Natural killer cell treated with Interleukin-12 subunit alpha and Interleukin-12 subunit beta and Interleukin-15 and Interleukin-18, amount 100 ng/mL, for 72 hours (primary cell): ENCODE data around the gene LCMT2. TPM values are rescaled to one million over a fixed set of nuclear protein-coding genes. Genes with fewer than 3 reads are reported as not detected.
"Not testable (repeated sequence)": the region's sequence is repeated elsewhere in the genome, so short reads cannot be mapped to it uniquely, and the experiment has no call there.

ENCODE experiments used
- ATAC-seq, 2 donors: fragments of 150-1000 bp; cut with Tn5 transposase in 1 of 2; sonication (Bioruptor Pico), chemical (Tn5 transposase) in 1 of 2; 2 replicates each; pipeline ENCODE4 v1.10.0; 2021
- DNase-seq: peaks from one replicate; pipeline ENCODE4 v3.0.0; 2022; ENCODE audit warnings: low spot score
- H3K27ac Mint-ChIP-seq, 2 donors: 1 replicate in 1 of 2; 2 replicates in 1 of 2; pipeline ENCODE4 v1.8.0; 2022; ENCODE audit warnings: mixed read lengths in 2 of 2, mild to moderate bottlenecking in 1 of 2, moderate library complexity in 1 of 2
- H3K27me3 Mint-ChIP-seq, 2 donors: 1 replicate in 1 of 2; 2 replicates in 1 of 2; pipeline ENCODE4 v1.8.0; 2022; ENCODE audit warnings: mixed read lengths in 2 of 2
- H3K36me3 Mint-ChIP-seq: one replicate; pipeline ENCODE4 v1.8.0; 2022; ENCODE audit warnings: mixed read lengths
- H3K4me1 Mint-ChIP-seq, 2 donors: 1 replicate in 1 of 2; 2 replicates in 1 of 2; pipeline ENCODE4 v1.8.0; 2022; ENCODE audit warnings: low read depth in 2 of 2, mixed read lengths in 2 of 2, mild to moderate bottlenecking in 1 of 2
- H3K4me3 Mint-ChIP-seq: one replicate; pipeline ENCODE4 v1.8.0; 2022; ENCODE audit warnings: mixed read lengths
- H3K9me3 Mint-ChIP-seq: 2 replicates; pipeline ENCODE4 v1.8.0; 2022; ENCODE audit warnings: mixed read lengths
- total RNA-seq, 2 donors: library from RNA; stranded (reverse); gene quantifications; one replicate each; pipeline ENCODE4 v1.2.3, GENCODE V29; 2022

Gene LCMT2
- total RNA-seq, 2 donors from 2014 or later, result 11.8 to 12.6 TPM

DNA sequence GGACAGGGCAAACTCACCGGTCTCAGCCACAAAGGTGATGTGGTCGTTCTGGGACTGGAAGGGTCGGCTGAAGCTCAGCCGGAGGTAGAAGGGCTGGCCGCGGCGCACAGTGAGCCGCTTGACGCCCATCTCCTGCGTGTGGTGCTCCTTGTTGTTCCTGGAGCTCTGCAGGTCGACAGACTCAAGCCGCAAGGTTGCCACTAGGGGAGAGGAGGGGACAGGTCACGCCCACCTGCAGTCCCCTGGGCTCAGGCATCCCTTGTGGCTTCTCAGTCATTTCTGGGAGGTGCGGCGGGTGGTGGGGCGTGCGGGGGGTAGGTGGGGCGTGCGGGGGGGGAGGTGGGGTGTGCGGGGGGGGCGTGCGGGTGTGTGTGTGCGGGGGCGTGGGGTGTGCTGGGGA is 36.9 kb downstream of the LCMT2 start:
- DNase-seq (no peak), ATAC-seq (no peak)
- H3K4me1 Mint-ChIP-seq, result peaks cover 0 to 3% of the 10 kb centered on the region in 2 donors
- no peak overlapping the region for H3K27ac Mint-ChIP-seq
- H3K9me3 Mint-ChIP-seq, result no peaks in the 10 kb centered on the region
- no peak overlapping the region for H3K4me3 Mint-ChIP-seq
- no peaks in the 10 kb centered on the region for H3K36me3 Mint-ChIP-seq
- H3K27me3 Mint-ChIP-seq, result peaks cover 27 to 48% of the 10 kb centered on the region in 2 donors

DNA sequence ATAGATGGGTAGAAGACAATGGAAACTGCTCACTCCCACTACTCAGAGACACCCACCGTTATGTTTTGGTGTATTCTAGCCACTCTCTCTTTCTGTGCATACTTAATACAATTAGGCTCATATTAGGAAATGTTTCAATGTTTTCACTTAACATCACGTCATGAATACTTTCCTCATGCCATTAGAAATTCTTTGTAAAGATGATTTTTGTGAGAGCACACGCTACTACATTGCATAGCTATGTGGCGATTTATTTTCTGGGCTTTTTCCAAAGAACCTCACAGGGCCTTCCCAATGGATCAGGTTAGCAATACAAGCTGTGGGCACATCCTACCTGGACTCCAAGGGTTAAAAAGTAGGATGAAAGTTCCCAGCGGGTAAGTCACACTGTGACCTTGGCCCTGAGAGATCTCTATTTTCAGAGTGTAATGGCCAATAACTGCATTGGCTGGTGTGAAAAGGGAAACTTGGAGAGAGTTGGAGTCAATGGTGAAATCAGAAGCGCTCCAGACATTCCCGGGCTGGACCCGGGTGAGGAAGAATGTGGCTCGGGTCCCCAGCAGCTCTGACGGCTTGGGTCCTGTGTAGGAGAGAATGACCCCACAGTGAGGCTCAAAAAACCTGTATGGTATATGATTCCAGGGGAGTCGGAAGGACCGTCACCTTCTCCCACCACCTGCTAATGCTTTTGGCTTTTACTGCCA is 37.8 kb downstream of the LCMT2 start:
- Mint-ChIP-seq H3K4me3 (no peak overlapping the region), H3K36me3 (no peaks in the 10 kb centered on the region), H3K4me1 (peaks cover 0 to 3% of the 10 kb centered on the region in 2 donors), H3K27me3 (peaks cover 31 to 51% of the 10 kb centered on the region in 2 donors), H3K27ac (no peak overlapping the region), H3K9me3 (no peaks in the 10 kb centered on the region)
- DNase-seq (no peak), ATAC-seq (no peak)

DNA sequence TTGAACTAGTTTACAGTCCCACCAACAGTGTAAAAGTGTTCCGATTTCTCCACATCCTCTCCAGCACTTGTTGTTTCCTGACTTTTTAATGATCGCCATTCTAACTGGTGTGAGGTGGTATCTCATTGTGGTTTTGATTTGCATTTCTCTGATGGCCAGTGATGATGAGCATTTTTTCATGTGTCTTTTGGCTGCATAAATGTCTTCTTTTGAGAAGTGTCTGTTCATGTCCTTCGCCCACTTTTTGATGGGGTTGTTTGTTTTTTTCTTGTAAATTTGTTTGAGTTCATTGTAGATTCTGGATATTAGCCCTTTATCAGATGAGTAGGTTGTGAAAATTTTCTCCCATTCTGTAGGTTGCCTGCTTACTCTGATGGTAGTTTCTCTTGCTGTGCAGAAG is 40.7 kb downstream of the LCMT2 start:
- H3K27ac Mint-ChIP-seq, H3K36me3 Mint-ChIP-seq, H3K9me3 Mint-ChIP-seq, ATAC-seq, DNase-seq, H3K4me3 Mint-ChIP-seq, H3K4me1 Mint-ChIP-seq: not testable (repeated sequence)
- H3K27me3 Mint-ChIP-seq, result peaks cover 17 to 34% of the 10 kb centered on the region in 2 donors

DNA sequence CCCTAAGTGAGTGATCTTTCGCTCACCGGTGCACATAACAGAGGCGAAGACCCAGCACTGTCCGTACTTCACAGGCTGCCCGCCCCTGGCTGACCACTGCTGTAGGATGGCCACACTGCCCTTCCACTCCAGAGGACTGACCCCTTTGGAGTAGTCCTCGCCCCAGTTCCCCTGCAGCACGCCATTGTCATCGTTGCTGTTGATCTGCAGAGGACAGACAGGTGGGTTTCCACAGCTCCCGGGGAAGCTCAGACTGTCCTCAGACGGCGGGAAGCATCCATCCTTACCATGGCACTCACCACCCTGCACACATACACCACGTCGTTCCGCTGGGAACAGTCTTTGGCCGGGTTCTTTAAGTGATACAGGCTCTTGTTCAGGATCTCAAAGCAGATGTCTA is 43.1 kb downstream of the LCMT2 start:
- Mint-ChIP-seq H3K4me1 (peaks cover 5 to 7% of the 10 kb centered on the region in 2 donors), H3K27ac (no peak overlapping the region), H3K36me3 (no peaks in the 10 kb centered on the region), H3K4me3 (no peak overlapping the region), H3K9me3 (no peaks in the 10 kb centered on the region), H3K27me3 (peaks cover 14 to 18% of the 10 kb centered on the region in 2 donors)
- ATAC-seq, result peak in 1 of 2 donors; percentile 44
- DNase-seq, result no peak

DNA sequence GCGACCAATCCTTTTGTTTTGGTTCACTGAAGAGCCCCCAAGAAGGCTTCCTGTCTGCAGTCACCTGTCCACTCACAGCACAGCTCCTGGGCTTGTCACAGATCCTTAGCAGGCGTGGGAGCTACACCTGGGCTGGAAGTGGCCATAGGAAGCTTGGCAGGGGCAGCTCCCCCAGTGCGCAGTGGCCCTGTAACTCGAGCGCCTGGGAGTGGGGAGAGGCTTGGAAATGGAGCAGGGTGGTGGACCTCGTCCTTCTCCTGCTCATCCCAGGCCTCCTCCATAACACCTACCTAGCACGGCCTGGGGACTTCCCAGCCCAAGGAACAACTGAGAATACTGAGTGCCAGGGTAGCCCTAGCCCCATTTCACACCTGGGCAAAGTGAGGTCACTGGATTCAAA is 44.3 kb downstream of the LCMT2 start:
- no peaks in the 10 kb centered on the region for H3K9me3 Mint-ChIP-seq
- no peak overlapping the region for H3K4me3 Mint-ChIP-seq
- H3K27ac Mint-ChIP-seq, result no peak overlapping the region
- H3K27me3 Mint-ChIP-seq, result peaks cover 10 to 11% of the 10 kb centered on the region in 2 donors
- H3K36me3 Mint-ChIP-seq, result no peaks in the 10 kb centered on the region
- DNase-seq (no peak), ATAC-seq (peak in 1 of 2 donors; percentile 29)
- H3K4me1 Mint-ChIP-seq, result peaks cover 5 to 7% of the 10 kb centered on the region in 2 donors

DNA sequence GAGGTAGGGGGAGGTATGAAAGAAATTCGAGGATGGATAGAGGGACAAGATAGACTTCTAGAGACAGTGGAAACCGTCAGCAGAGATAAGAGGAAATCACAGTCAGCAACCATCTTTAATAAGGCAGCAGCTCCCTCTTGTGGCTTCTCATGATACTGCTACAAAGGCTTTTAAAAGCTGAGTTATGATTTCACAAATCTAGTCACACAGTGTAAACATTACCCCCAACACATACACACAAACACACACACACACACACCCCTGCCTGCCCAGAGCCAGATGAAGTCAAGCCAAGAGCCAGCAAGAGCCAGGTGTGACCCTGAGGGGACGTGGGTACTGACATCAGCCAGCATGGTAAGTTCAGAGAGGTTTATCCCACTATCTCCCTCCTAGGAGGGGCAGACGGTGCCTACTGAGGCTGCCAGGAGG is 44.8 kb downstream of the LCMT2 start:
- no peak overlapping the region for H3K27ac Mint-ChIP-seq
- H3K4me3 Mint-ChIP-seq, result no peak overlapping the region
- ATAC-seq (peak; percentile 64 to 72), DNase-seq (no peak)
- no peaks in the 10 kb centered on the region for H3K9me3 Mint-ChIP-seq
- no peaks in the 10 kb centered on the region for H3K36me3 Mint-ChIP-seq
- H3K4me1 Mint-ChIP-seq, result peaks cover 5 to 7% of the 10 kb centered on the region in 2 donors
- peaks cover 7 to 11% of the 10 kb centered on the region in 2 donors for H3K27me3 Mint-ChIP-seq

DNA sequence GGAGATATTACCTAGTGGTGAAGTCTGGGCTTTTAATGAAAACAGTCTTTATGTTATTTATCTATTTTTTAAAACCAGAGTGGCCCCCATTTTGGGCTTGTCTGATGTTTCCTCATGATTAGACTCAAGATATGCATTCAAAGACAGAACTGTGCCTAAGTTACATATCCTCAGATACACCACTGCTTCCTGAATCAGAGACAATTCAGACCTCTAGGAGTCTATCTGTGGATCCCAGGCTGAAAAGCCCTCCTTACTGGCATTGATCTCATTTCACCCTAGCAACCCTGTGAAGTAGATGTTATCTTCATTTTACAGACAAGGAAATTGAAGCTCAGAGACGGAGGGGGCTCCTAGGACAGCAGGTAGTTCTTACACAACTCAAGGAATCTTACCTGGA is 46.8 kb downstream of the LCMT2 start:
- DNase-seq (no peak), ATAC-seq (no peak)
- no peak overlapping the region for H3K4me3 Mint-ChIP-seq
- H3K9me3 Mint-ChIP-seq, result no peaks in the 10 kb centered on the region
- no peak overlapping the region for H3K27ac Mint-ChIP-seq
- peaks cover 5 to 7% of the 10 kb centered on the region in 2 donors for H3K4me1 Mint-ChIP-seq
- H3K36me3 Mint-ChIP-seq, result no peaks in the 10 kb centered on the region
- H3K27me3 Mint-ChIP-seq, result peaks cover 6 to 11% of the 10 kb centered on the region in 2 donors

DNA sequence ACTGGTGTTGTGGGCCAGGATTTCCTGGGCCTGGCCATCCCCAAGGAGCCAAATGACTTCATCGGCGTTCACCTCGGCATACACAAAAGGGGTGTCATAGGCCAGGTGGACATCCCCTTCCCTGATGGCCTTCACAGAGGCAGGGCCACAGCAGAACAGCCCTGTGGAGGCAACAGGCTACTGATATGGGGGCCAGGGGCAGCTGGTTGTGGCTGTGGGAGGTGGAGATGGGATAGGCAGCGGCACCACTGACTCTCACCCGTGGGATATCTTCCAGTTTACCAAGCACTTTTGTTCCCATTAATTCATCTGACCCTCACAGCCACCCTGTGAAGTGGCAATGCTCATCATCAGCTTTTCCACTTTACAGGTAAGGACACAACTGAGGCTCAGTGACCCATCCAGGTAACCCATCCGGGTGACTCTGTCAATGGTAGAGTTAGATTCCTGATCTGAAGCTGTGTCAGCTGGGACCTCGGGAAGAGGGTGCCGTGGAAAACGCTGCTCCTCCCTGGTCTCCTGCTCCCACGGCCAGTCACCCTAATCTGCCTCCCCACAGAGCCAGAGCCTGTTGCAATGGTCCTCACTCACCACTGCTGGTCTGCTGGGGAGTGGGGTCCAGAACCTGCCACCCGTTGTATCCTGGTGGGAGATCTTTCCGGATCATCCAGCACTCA is 48.3 kb downstream of the LCMT2 start:
- Mint-ChIP-seq H3K27ac (no peak overlapping the region), H3K36me3 (no peaks in the 10 kb centered on the region), H3K9me3 (no peaks in the 10 kb centered on the region), H3K4me3 (no peak overlapping the region), H3K27me3 (no peaks in the 10 kb centered on the region), H3K4me1 (peaks cover 5 to 7% of the 10 kb centered on the region in 2 donors)
- DNase-seq (no peak), ATAC-seq (no peak)

DNA sequence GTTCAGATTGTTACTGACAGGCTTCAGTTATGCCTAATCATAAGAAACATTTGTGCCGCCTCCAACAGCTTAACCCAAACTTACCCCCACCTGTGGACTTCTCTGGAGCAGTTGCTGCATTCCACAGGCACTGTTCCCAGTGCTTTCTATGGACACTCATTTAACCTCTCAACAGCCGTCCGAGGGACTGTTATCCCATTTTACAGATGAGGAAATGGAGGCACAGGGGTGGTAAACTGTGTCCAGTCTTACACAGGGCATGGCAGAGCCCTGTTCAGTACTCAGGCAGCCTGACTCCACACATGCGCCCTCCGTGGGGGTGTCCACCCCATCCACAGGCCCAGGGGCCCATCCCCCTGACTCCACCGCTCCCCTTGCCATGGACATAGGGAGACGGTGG is 49.4 kb downstream of the LCMT2 start:
- Mint-ChIP-seq H3K9me3 (no peaks in the 10 kb centered on the region), H3K27ac (no peak overlapping the region), H3K4me1 (peaks cover 5 to 7% of the 10 kb centered on the region in 2 donors), H3K27me3 (no peaks in the 10 kb centered on the region), H3K4me3 (no peak overlapping the region), H3K36me3 (no peaks in the 10 kb centered on the region)
- ATAC-seq (no peak), DNase-seq (no peak)

DNA sequence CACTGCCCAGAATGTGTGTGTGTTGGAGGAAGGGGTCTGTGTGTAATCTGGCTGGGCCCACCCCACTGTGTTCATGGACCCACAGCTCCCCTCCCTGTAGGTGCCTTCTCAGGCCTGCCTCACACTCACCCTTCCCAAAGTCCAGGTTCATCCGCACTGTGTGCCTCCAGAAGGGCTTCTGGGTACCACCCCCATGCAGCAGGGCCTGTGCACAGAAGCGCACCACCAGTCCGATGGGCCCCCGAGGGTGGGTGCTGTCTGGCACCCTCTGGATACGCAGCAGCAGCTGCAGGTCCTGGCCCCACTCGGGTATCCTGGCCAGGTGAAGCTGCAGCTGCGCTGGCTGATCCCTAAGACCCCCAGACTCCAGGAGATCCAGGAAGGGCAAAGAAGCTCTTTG is 50.9 kb downstream of the LCMT2 start:
- Mint-ChIP-seq H3K4me1 (no peaks in the 10 kb centered on the region), H3K27ac (no peak overlapping the region), H3K27me3 (peaks cover 0 to 11% of the 10 kb centered on the region in 2 donors), H3K4me3 (no peak overlapping the region), H3K36me3 (no peaks in the 10 kb centered on the region), H3K9me3 (no peaks in the 10 kb centered on the region)
- DNase-seq (no peak), ATAC-seq (peak in 1 of 2 donors; percentile 26)

DNA sequence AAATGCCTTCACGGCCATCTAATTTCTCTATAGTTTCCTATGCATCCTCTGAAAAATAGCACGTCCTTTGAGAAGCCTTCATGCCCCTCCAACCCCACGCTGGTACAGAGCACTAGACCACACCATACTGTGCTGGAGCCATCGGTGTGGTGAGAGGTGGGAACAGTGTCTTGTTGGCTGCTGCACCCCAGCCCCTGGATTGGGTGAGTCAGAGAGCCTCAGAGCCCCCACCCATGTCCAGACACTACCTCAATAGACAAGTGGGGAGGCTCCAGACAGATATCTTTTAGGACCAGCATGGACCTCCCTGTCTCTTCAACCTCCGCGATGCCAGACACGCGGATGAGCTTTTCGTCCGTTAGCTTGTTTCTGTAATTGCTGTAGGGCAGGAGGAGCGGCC is 51.5 kb downstream of the LCMT2 start:
- Mint-ChIP-seq H3K9me3 (no peaks in the 10 kb centered on the region), H3K27me3 (peaks cover 3 to 11% of the 10 kb centered on the region in 2 donors), H3K27ac (no peak overlapping the region), H3K4me3 (no peak overlapping the region), H3K36me3 (no peaks in the 10 kb centered on the region), H3K4me1 (no peaks in the 10 kb centered on the region)
- ATAC-seq, result peak in 1 of 2 donors; percentile 22
- no peak for DNase-seq

DNA sequence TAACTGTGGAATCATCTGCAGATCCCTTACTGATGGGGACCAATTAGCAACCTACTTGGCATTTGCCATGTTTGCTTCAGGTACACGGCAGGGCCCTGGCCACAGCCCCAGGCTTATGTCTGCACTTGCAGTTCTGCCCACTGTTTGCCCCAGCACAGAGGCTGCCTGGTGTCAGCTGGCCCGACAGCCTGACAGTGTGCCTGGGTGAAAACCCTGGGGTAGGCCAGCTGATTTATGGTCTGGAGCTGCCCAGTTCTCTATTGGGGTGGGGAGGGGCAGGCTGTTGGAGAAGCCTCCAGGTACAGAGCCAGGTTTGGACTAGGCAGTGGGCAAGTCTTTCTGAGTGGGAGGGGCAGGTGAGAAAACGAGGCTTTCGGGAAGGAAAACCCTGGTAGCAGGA is 52.5 kb downstream of the LCMT2 start:
- Mint-ChIP-seq H3K27me3 (peaks cover 3 to 11% of the 10 kb centered on the region in 2 donors), H3K4me1 (no peaks in the 10 kb centered on the region), H3K27ac (no peak overlapping the region), H3K9me3 (no peaks in the 10 kb centered on the region), H3K4me3 (no peak overlapping the region), H3K36me3 (no peaks in the 10 kb centered on the region)
- no peak for ATAC-seq
- DNase-seq, result no peak

DNA sequence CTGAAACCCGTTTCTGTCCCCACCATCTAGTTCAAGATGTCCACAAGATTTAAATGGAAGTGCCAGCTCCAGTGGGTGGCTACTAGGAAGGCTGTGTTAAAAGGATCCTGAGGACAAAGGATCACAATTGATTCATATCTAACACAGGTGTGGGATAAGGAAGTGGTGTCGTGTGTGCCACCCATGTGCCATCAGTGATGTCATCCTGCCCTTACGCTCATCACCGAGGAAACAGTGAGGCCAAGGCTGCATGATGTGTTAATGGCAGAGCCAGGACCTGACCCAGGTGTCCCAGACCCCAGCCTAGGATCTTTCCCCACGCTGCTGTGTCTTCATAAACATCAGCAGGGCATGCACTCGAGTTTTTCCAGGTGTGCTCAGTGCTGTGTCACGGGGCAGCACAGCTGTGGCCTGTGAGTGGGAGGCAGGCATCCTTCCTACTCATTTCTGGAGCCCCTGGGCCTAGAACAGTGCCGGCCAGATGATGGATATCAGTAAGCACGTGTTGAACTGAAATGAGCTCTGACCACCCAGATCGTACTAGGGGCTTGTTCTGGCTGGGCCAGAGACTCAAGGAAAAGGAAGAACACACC is 53.0 kb downstream of the LCMT2 start:
- H3K4me3 Mint-ChIP-seq, result no peak overlapping the region
- DNase-seq (no peak), ATAC-seq (no peak)
- H3K4me1 Mint-ChIP-seq, result no peaks in the 10 kb centered on the region
- no peaks in the 10 kb centered on the region for H3K9me3 Mint-ChIP-seq
- H3K27me3 Mint-ChIP-seq, result peaks cover 3 to 11% of the 10 kb centered on the region in 2 donors
- no peak overlapping the region for H3K27ac Mint-ChIP-seq
- H3K36me3 Mint-ChIP-seq, result no peaks in the 10 kb centered on the region

DNA sequence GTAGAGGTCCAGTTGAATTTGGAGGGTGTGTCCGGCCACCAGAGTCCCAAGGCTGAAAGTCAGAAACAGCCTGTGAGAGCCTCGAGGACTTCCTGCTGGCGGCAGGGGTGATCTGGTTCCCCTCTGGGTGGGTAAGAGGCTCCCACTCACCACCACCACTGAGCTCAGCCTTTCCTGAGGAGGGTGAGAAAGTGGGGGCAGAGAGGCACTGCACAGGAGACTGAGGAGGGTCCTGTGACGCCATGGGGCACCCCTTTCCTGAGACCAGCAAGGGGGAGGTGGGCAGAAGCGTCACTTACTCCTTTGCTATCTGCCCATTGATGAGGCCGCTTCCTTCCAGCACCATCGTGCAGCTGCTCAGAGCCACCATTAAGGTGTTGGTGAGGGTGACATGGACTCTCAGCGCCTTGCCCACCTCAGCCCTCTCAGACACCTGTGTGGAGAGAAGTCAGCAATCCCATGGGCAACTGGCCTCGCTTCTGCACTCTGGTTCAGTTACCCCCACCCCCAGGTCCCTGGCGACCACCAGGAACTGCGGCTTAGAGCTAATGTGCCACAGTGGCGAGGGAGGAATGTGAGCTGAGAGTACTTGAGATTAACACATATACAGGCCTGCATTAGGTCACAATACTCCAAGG is 53.7 kb downstream of the LCMT2 start:
- no peak overlapping the region for H3K27ac Mint-ChIP-seq
- no peaks in the 10 kb centered on the region for H3K4me1 Mint-ChIP-seq
- H3K4me3 Mint-ChIP-seq, result no peak overlapping the region
- no peak for DNase-seq
- no peaks in the 10 kb centered on the region for H3K9me3 Mint-ChIP-seq
- peaks cover 3 to 11% of the 10 kb centered on the region in 2 donors for H3K27me3 Mint-ChIP-seq
- H3K36me3 Mint-ChIP-seq, result no peaks in the 10 kb centered on the region
- no peak for ATAC-seq
